ENCODE data around the gene CNR1.

The CNR1 gene

DNA sequence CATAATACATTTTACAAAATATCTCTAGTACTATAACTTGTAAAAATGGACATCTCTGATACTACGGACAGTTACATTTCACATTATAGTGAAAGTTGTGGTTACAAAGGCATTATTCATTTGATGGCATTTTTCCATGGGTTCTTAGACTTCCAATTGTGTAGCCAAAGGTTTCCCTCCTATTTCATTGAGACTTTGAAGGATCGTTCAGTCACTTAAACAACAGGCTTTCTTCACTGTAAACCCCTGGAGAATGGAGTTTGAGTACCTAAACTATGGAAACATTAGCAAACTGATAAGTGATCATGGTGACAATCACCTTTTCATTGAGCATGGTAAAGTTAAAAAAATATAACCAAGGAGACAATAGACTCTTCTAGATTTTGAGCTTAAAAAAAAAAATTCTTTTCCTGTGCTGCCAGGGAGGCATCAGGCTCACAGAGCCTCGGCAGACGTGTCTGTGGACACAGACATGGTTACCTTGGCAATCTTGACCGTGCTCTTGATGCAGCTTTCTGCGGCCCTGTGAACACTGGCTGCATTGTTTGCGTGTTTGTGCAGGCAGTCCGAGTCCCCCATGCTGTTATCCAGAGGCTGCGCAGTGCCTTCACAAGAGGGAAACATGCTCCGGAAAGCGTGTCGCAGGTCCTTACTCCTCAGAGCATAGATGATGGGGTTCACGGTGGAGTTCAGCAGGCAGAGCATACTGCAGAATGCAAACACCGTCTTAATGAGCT, 22.6 kb downstream of the CNR1 start:
- no peak for DNase-seq

DNA sequence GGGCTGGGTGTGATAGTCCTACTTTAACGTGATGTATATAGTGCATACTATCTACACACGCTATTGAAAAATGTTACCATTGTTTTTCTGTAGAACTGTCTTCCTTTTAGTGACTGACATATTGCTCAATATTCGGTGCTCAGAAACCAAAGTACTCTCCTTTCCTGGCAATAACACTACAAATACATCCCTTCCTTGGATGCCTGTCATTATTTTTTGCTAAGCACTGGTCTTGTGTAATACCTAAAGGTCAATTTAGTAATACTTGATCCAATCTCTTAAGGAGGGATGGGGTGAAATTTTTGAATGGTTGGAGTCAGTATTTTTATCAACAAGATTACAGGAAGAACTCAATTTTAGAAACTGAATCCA, 23.9 kb downstream of the CNR1 start:
- no peak for DNase-seq

DNA sequence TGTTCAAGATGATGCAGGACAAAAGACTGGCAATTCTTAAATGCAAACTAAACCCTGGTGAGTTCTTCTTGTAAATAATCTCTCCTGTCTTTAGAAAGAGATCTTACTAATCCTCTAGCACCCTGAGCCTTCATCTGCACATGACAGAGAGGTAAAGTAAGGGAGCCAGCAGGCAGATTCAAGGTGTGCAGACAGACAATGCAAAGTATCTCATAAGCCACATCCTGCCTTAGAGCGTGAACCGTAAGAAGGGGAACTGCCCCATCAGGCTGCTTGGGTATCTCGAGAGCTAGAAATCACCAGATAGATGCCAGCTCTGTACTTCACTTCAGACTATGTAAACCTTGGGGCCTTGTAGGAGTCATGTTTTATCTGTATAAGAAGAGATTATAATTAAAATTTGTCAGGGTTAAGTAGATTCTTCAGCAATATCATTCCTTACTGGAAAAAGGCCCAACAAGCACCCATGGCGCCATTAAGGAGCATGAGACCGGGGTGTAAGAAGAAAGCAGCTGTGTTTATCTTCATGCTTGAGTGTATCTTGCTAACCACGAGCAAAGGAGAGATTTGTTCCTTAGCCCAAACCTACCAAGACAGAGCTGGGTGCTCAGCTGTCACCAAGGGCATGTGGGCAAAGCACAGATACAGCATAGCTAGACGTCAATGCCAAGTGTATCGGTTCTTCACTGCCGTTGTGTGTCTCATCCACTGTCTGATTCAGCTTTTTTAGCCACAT, 24.4 kb downstream of the CNR1 start:
- no peak for DNase-seq

DNA sequence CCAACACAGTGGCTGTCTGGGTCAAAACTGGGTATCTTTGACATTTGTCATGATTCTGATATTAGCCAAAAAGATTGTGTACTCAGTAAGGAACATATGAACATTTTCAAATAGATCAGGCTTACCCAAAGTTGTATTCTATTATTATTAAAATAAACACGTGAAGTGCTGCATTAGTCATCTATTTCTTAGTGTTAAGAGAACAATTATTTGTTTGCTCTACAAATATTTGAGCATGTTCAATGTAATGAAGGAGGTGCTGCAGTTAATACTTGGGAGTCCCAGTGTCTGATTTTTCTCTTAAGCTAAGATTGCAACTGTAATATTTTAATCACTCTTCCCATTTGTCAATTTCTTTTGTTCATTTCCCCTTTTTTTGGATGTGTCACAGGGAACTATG, 28.2 kb downstream of the CNR1 start:
- no peak for DNase-seq

DNA sequence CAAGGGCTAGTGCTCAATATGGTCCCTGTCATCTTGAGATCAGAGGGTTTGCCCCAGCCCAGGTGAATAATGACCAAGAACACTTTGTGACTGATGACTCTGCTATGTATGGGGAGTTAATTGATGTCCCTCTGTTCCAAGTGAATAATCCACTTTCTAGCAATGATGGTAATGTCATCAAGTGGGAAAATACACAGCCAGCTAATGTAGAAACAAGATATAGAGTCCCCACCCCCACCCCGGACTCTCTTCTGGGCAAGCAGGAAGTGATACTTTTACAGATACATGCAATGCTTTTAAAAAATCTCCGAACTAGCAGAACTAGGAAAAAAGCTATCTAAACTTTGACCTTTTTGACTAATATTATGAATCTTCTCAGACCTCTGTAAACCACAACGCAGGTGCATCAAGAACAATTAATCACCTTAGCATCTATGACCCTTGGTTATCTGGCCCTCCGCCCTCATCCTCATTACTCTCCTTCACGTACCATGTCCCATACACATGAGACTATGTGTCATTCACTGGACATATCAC, 30.5 kb downstream of the CNR1 start:
- DNase-seq: no peak

DNA sequence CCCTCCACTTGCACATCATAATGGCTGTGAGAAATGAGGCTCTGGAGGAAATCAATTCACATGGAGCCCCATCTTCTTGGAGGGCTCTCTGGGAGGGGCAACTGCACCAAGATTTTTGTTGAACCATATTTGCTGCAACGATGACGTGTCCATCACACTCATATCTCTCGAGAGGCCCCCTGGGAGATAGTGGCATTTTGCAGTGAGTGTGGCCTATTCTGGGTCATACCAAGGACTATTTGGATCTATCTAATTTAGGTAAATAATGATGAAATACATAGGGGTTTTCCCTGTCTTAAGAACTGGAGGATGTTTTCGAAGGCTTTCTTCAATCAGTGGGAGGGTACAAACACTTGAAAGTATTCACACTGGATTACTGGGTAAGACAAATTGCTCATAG, 31.6 kb downstream of the CNR1 start:
- no peak for DNase-seq

DNA sequence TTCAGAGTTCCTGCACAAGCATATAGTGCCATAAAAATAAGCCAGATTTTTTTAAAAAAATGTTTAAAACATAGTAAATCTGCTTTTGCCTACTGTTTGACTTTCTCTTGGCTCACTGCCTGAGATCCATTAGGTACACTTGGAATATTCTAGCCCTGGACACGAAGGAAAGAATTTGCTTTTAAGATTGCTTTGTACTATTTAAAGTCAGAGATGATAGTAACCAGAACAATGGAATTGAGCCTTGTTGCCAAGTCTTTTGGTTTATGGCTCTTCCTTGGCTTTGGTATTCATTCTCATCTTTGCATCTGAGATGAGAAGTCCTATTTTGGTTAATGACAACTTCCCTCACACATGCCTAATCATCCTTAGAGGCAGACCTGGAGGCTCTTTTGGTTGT, 32.4 kb downstream of the CNR1 start:
- no peak for DNase-seq

DNA sequence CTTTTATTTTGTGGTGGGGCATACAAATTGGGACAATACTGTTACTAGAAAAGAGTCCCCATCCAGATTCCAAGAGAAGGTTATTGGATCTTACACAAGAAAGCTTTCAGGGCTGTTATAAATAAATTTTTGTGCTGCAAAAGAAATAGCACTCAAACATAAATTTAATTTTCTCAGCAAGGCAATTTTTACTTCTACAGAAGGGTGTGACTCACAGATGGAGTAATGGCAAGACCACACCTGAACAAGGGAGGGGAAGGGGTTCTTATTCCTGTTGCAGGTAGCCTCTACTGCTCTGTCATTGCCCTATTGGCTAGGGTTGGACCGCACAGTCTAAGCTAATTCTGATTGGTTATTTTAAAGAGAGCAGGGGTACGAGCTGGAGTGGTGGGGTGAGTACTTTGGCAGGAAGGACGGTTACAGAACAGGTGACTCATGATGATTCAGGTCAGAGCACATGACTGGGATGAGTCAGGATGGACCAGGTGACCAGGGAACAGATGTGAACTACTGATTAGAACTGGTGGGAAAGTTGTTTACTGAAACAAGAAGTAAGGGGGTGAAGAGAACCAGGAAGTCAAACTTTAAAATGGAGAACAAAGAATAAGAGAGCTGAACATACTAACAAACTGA, 41.1 kb downstream of the CNR1 start:
- DNase-seq: no peak

DNA sequence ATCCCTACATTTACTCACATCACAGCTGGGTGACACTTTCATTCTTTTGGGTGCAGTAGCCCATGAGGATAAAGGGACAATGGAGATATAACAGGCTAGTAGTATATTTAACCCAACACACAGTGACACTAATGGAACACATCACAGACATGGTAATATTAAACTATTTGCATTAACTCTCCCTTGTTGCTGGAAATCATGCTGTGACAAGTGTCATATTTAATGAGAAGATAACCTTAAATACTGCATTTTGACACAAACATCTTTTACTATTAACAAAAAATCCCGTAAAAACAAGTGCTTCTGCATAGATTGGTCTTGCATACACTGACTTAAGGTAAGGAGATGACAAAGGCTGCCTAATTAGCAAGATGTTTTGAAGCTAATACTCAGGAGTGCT, 45.5 kb downstream of the CNR1 start:
- no peak for DNase-seq

DNA sequence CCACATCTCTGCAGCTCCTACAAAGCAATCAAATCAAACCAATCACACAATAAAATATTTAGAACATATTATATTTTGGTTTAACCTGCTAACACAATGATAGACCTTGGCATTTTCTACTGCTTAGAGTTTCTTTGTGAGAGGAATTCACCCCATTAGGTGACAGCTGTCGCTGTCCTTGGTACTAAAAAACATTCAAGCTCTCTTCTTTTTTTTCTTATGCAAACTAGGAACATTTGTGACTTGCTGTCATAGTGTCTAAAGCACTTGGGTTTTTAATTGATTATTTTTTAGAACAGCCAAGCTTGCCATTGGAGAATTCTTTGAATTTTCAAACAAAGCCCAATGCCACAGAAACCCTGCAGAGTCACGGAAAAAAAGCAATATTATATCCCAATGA, 46.4 kb downstream of the CNR1 start:
- DNase-seq: no peak

DNA sequence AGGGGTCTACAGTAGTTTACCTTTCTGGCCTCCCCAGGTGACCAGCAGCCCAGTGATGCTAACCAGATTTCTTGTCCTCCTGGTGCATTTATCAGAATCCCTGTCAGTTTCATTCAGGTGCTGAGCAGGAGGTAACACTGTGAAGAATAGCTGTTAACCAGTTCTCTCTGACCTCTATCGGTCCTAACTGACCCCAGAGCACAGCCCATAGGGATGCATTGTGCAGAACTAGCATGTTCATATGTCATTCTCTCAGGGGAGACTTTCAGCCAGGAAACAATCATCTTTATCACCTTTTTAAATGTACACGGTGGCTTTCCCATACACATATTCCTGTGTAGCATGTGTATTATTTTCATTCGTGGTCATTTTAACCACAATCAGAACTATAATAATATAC, 49.9 kb downstream of the CNR1 start:
- DNase-seq: no peak

DNA sequence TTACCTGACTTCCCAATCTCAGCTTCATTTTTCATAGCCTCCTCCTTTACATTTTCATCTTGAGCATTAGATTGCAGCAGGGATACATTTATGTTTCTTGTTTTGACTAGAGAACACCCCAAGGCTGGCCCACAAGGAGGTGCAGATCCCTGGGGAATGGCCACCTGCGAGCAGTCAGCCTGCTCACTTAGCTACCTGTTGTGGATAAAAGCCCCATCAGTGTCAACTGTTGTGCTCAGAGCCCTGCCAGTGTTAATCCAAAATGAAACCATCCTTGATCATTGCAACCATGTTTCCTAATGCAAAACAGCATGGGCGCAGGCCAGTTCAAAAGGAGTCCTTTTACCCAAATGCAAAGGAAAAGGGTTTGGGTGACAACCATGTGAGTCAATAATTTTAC, 50.8 kb downstream of the CNR1 start:
- no peak for DNase-seq

DNA sequence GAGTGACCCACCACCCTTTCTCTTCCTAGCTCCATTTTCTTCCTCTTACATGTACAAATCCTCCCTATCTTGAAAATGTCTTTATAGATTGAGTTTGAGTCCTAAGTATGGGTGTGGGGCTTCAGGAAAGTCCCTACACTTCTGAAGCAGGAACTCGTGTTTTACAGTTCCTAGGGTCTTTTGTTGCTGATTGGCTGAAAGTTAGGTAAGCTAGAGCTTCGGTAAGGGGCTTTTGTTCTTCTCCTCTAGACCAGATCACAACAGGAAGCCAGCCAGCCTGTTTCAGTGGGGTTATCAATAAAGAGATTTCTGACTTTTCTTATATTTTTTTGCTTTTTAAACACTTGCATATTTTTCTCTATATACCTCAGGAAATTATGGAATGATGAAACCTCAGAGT, 51.3 kb downstream of the CNR1 start:
- DNase-seq: no peak

DNA sequence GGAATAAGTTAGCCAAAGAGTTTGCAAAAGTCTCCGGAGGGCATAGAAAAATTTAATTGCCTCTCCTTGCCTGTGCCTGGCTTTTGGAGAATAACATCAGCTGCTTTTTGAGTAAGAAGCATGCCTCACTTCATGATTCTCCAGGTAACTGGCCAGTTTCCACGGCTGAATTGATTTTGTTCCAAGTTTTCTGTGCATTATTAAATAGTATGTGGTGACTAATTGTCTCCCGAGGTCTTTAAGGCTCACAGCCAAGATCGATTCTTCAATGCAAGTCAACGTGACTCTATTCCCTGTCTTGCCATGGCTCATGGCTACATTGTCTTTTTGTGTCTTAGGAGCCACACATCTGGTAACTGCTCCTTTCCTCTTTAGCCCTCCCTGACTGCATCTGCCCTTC, 54.2 kb downstream of the CNR1 start:
- no peak for DNase-seq

DNA sequence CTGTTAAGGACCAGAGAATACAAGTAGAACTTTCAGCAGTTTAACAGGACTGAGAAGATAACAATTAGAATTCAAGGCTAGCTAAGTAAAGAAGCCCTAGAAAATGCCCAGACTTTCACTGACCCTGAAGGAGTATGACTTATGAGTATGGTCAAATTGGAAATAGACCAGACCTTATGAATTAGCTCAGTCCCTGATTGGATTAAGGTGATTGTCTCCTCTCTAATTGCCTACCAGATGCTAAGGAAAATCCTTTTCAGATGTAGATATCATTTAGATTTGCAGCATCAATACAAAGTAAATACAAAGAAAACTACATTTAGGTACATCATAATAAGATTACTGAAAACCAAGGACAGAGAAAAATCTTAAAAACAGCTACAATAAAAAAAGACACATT, 58.9 kb downstream of the CNR1 start:
- no peak for DNase-seq

DNA sequence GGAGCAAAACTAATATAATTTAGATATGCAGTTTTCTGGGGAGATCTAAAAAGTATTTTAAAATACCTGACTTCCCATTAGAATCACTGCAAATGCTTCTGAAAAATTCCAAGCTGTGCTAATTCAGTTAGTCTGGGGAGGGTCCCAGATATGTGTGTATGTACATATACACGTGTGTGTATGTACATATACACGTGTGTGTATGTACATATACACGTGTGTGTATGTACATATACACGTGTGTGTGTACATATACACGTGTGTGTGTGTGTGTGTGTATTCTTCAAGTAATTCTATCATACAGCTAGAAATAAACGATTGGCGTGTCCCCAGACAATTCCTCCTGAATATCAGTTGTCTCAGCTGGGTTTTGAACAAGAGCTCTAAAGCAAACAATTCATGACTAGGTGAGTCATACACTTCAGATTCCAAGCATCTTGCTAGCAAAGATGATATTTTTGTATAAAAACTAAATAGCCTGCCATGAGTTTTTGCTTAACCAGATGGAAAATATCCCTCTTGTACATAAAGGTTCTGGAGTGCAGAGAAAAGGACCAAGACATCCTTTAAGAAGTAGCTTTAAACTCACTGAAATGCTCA, 60.3 kb downstream of the CNR1 start:
- no peak for DNase-seq

All from NCI-H2107 (cell line).